Measurements from ENCODE around the gene KIAA0513.
"Not testable (repeated sequence)": the region's sequence is repeated elsewhere in the genome, so short reads cannot be mapped to it uniquely, and the experiment has no call there.

The KIAA0513 gene

DNA sequence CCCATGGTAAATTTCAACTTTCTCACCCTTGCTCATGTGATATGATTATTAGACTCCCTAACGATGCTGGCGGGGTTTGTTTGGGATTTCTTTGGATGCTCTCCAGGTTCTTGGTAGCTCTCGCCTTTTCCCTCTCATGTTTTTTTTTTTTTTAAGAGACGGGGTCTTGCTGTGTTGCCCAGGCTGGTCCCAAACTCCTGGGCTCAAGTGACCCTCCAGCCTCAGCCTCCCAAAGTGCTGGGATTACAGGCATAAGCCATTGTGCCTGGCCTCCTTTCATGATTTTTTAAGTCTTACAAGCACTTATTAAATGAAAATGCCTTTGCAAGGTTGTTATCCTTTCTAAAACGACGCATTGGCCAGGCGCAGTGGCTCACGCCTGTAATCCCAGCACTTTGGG lies 24.1 kb downstream of the KIAA0513 start:
- no peak for DNase-seq

DNA sequence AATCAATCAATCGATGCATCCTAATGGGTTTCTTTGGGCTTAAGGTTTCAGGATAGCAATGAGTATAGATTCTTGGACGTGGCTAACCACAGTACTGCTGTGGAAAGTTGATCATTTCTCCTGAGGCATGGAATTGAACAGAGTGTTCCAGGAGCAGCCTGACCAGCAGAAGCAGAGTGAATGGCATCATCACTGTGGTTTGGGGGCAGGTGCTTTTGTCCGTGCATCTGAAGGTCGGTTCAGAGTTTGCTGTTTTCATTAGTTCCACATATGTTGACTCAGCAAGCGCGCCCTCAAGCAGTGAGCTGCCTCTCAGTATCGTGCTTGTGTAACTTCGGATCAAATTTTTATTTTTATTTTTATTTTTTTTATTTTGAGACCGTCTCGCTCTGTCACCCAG lies 24.9 kb downstream of the KIAA0513 start:
- DNase-seq, result no peak

DNA sequence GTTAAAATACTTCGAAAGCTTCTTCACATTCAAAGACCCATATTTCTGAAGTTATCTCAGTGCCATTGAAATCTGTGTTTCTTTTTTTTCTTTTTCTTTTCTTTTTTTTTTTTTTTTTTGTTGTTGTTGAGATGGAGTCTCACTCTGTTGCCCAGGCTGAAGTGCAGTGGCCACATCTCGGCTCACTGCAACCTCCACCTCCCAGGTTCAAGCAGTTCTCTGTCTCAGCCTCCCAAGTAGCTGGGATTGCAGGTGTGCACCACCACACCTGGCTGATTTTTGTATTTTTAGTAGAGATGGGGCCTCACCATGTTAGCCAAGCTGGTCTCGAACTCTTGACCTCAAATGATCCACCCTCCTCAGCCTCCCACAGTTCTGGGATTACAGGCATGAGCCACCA lies 26.7 kb downstream of the KIAA0513 start:
- not testable (repeated sequence) for DNase-seq

DNA sequence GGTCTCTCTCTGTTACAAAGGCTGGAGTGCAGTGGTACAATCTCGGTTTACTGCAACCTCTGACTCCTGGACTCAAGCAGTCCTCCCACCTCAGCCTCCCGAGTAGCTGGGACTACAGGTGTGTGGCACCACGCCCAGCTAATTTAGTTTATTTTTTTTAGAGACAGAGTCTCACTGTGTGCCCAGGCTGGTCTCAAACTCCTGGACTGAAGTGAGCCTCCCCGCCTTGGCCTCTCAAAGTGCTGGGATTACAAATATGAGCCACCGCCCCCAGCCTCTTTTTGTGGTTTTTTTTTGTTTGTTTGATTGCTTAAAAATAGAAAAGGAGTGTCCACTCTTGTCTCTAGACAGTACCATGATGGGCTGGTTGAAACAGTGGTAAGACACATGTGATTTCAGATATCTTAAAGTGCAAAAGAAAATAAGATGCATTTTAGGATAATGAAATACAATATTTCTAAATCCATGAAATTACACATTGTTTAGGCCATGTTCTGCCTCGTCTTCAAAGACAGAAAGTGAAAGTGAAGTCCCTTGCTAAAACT lies 27.4 kb downstream of the KIAA0513 start:
- DNase-seq, result no peak

DNA sequence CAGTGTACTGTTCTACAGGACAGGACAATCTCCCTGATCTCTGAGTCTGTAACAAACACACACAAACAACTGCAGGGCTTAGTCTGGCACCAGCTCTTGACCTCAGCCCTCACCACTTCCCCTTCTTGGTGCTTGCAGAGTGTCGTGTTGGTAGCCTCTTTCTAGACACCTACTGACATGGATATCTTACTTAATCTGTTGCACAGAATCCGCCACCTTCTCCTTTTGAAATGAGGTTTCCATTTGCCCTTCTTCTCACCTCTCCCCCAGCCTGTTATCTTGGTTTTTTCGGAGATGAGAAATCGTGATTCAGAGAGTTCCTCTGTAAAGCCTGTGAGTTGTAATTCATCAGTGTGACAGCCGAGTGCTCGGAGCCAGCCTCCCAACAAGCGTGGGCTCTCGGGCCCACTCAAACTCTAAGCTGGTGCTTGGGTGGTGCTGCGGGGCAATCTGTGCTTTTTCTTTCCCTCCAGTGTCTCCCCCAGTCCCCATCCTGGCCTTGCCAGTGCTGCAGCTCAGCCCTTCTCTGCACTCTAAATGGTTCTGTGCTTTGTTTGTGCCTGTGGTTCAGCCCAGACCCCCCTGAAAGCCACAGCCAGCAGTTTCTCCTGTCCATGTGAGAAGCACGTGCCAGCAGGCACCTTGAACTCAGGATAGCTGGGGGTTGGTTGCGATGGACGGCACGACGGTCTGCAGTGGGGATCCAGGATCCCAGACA lies 28.1 kb downstream of the KIAA0513 start:
- DNase-seq, result no peak

DNA sequence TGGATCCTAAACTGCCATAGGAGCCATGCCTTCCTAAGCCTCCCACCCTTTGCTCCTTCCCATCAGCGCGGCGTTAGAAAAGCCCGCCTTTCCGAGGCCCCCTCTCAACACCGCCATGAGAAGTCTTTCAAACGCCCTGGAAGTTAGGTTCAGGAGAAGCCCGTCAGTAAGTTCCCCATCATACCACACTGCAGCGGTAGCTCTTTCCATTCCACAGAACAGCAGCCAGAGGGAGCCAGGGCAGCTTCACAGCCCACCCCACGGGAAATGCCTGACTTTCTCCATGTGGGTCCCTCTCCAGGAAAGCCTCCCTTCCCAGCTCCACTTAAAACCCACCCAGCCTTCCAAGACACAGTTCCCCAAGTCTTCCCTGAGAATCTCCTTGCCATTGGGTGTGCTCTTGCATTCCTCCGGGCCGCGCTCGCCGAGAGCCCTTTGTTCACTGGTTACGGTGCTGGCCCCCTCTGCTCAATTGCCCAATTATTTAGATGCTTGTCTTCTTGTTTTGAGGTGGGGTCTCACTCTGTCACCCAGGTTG lies 28.7 kb downstream of the KIAA0513 start:
- no peak for DNase-seq

DNA sequence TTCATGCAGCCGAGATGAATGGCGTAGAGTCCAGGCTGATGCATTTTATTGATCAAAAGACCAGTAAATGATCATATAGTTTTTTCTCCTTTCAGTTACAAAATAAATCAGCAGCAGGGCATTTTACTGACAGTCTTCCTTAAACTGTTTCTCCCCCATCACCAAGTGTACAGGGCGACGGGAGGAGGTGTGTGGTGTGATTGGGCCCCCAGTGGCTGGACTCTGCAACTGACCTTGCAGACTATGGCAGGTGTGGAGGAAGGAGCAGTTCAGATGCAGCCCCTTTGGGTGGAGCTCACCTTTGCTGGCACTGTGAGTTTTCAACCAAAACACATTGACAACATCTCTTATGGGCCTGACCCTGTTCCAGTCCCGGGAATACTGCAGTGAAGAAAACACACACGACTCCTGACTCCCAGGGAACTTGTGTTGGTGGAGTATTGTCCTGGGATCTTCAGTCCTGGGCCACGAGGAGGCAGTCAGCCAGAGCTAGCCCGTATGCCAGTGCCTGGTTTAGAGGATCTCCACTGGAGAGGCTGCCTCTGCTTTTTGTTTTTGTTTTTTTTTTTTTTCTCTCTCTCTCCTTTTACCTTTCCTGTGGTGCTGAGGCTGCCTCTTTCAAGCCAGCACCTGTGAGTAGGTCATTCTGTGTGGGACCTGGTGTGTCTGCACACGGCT lies 29.8 kb downstream of the KIAA0513 start:
- no peak for DNase-seq

DNA sequence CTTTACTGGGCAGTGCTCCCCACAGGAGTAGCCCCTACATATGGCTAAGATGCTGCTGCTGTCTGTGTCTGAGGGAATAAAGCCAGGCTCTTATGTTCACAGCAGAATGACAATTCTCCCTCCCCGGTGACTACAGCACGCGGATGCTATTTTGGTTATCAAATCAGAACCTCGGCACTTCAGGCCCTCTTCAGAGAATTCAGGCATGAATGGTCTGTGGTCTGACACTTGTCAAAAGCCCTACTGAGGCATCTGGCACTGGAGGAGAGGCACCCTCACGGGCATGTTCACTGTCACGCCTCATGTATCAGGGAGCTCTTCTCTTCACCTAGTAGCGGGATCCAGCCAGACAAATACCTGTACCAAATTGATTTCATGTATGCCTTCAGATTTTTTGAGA lies 30.4 kb downstream of the KIAA0513 start:
- DNase-seq, result no peak

DNA sequence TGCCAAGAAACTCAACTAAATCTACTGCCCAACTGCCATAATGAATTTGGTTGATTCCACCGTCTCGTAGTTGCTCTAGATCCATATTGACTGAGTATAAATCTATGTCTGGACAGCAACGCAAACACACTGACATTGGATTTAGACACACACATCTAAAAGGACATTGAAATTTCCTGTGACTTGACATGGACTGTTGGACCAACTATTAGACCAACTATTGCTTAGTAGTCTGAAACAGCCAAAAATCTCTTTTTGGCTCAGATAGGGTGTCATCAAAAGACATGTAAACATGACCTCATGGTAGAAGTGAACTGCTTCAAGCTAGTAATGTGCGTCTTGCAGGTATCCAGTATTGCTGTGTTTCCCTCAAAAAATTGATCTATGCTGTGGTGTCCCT lies 31.3 kb downstream of the KIAA0513 start:
- DNase-seq, result no peak

DNA sequence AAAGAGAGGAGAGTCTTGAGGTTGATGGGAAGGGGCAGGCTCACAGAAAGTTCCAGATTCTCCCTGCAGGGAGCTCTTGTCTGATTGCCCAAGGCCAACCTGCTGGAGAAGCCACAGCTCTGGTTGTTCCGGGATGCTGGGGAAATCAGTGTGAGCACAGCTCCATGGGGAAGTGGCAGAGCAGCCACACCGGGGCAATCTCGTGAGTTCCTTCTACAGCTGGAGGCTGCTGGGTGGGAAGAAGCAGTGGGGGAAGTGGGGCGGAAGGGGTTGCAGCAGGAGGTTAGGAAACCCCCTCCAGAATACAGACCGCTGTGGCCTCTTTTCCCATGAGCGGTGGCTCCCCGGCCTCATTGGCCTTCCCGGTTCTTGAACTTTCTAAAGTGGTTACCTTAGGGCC lies 34.0 kb downstream of the KIAA0513 start:
- DNase-seq, result no peak

DNA sequence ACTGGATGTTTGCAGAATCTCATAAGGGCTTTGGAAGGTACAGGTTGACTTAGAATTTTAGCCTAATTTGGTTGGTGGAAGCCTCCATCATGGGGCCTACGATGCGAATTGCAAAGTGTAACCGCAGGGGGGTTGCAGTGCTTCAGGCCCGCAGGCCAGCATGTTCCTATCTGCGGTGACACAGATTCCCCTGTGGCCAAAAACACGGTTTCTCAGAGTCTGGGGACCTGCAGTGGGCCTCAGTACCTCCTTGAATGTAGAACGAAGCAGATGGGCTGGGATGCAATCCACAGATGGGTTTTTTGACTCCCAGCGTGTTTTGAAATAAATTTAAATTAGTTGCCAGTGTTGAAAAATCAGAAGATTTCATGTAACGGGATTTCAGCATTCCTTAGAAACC lies 34.7 kb downstream of the KIAA0513 start:
- no peak for DNase-seq

DNA sequence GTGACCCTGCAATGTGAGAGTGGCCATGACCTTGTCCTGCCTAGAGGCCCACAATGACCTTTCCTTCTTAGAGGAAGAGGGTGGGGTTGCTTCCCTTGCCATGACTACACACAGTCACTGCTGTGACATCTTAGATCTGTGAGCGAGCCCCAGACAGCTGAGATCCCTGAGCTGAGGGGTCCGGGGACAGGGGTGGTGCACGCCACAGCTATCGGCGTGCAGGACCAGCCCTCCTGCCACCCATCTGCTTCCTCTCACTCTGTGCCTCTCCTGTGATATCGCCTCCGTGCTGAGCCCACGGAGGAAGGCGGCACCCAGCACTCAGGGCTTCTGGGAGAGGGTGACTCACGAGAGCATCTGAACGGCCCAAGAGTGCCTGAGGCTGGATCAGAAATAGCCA lies 35.2 kb downstream of the KIAA0513 start:
- DNase-seq, result no peak

DNA sequence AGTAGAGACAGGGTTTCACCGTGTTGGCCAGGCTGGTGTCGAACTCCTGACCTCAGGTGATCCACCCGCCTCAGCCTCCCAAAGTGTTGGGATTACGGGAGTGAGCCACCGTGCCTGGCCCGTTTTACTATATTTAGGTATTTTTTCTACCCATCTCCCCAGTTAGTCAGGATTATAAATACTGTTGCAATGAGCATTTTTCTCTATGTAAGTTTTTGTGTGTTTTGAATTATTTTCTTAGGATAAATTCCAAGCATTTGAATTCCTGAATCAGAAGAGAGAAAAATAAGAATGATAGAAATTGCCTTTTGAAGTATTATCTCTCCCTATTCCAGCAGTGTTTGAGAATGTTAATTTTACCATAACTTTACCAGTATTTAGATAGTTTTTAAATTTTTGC lies 36.6 kb downstream of the KIAA0513 start:
- no peak for DNase-seq

DNA sequence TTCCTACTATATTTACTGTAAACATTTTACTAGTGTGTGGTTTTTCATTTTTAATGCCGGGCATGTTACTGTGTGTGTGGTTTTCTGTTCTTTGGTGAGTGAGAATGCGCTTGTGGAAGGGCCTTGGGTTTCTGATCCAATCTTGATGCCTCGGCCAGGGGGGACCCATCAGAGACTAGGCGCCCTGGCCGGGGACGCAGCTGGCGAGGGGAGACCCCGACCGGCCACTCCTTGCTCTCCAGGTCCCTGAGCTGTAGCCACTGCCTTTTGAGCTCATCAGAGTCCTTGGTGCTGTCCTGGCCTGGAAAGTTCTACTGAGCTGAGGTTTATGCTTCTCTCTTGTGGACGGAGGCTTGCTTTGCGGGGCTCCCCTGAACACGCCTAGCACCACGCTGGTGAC lies 37.5 kb downstream of the KIAA0513 start:
- DNase-seq, result no peak

DNA sequence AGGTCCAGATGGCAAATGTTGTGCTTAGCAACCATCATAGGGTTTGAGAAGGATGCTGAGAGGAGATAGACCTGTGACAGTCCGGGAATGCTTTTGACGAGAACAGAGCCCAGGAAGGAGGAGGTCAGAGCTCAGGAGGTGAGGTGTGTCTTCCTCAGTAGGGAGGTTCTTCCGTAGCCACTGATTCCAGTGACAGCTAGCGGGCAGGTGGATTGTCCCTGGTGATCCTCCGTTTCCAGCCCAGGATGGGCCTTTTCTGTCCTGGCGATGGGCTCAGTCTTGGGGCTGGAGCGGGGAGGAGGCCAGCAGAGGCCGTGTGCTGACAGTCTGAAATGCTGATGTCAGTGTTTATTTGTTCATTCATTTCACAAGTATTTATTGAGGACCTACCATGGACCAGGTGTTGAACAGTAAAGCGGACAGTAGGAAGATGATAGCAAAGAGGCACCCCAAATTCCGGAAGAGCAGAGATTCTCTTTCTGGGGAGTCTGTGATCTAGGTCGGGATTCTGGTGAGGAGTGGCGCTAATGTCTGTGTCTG lies 38.8 kb downstream of the KIAA0513 start:
- no peak for DNase-seq

DNA sequence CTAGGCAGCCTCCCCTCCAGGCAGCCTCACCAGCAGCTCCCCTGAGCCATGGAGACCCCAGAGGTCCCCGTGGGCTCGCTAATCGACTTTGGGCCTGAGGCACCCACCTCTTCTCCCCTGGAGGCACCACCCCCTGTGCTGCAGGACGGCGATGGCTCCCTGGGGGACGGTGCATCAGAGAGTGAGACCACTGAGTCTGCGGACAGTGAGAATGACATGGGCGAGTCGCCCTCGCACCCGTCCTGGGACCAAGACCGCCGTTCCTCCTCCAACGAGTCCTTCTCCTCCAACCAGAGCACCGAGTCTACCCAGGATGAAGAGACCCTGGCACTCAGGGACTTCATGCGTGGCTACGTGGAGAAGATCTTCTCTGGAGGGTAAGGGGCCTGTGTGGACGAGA lies 39.4 kb downstream of the KIAA0513 start:
- no peak for DNase-seq

DNA sequence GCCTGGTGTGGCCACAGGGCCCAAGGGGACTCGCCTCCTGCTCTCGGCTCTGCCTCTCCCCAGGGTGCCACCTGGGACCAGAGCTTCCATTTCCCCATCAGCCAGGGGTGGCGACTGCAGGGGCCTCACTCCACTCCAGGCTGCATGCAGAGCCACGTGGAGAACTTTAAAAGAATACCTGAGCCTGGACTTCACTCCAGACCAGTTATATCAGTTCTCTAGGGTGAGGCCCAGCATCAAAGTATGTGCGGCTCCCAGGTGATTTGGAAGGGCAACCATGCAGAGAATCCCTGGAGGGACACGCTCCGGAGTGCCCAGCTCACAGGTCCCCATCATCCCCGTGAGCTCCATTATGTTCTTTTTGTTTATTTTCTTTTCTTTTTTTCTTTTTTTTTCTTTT lies 39.8 kb downstream of the KIAA0513 start:
- DNase-seq, result no peak

DNA sequence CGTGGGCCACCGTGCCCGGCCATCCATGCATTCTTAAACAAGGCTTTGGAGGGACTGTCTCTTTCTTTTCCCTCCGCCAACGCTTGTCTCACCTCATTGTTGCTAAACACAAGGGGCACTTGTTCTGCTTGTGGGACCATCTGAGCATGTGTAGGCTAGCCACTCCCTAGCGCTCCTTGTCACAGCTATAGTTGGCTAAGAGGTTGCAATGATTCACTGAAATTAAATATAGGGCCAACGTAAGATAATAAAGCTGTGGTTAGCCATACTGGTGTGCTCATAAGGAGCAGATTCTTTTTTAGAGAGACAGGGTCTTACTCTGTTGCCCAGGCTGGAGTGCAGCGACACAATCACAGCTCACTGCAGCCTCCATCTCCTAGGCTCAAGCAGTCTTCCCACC lies 41.2 kb downstream of the KIAA0513 start:
- no peak for DNase-seq

DNA sequence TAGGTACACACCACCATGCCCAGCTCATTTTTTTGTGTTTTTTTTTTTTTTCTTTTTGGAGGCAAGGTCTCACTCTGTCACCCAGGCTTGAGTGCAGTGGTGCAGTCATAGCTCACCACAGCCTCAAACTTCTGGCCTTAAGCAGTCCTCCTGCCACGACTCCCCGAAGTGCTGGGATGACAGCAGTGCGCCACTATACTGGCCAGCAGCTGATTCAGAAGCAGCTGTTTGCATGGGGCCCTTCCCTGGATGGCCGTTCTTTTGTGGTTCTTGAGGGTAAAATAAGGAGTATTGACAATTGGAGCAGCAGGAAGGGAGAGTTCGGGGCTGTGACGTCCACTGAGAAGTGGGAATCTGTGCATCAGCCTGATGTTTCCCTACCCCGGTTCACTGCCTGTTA lies 41.6 kb downstream of the KIAA0513 start:
- no peak for DNase-seq

DNA sequence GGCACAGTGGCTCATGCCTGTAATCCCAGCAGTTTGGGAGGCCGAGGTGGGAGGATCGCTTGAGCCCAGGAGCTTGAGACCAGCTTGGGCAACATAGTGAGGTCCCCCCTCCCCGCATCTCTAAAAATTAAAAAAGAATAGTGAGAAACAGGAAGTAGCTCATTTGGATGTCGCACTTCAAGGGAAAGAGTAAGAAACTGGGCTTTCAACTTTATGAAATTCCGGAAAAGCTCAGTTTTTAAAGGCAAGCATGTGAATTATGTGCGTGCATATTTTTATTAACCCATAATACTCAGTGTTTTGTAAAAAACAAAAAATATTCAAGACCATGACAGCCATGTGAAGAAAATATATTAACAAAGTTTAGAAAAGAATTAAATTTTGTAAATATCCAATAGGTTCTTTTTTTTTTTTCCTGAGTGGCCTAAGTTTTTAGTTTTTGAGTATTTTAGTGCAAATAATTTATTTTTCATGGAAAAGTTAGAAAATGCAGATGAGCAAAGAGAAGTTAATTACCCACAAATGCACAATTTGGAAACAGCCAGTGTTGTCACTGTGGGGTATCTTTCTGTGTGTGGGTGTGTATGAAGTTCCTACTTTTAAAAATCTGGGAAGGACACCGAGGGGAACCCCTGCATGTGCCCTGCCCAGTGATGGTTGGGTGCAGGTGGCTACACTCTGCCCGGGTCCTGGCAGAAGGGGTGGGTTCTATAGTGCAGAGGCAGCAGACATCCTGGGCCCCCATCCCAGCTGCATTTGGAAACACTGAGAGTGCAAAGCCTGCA lies 44.7 kb downstream of the KIAA0513 start:
- DNase-seq, result no peak

DNA sequence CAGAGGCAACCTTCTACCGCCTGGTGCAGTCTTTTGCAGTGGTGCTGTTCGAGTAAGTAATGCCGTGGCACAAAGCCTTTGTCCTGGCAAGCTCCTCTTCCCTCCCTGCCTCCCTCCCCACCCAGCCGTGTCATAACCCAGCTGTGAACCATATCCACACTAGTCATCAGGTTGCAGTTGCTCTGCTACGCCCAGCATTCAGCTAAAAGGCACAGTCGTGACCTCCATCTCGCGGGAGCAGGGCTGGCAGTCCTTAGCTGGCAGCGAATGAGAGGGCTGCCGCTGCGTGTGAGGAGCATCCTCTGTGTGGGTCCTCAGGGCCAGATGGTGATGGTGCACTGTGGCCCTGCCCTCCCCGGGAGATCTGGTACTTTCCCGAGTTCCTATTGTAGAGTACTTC lies 45.4 kb downstream of the KIAA0513 start:
- no peak for DNase-seq

DNA sequence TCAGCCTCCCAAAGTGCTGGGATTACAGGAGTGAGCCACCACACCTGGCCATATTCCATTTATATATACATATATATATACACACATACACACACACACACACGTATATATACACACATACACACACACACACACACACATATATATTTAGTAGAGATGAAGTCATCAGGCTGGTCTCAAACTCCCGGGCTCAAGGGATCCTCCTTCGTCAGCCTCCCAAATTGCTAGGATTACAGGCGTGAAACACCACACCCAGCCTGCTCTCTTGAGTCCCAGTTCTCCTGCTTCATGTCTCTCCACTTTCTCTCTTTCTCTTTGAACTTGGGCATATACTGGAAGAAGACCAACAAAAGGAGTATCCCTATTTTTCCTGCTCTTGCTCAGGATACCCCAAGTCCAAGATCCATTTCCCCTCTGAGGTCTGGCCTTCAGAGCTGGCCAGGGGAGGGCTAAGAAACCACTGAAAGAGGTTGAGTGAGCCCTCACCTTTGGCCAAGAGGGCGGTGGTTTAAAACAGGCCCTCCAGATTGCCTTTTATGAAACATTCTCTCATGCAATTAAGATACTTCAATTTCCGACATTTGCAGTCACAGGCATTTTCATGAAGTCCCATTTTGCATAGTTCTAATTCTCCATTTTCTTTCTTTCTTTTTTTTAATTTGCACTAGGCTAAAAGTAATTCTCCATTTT lies 46.8 kb downstream of the KIAA0513 start:
- no peak for DNase-seq

Data from NCI-H1436 (cell line).